GM19193 (cell line): Measurements from ENCODE around the gene ADSS2.

ENCODE experiments used
- POLR2A ChIP-seq: IDR thresholded peaks from 4 replicates; pipeline ENCODE4 v1.6.1; 2011; ENCODE audit not compliant: insufficient read depth, insufficient read length; ENCODE audit errors: extremely low read depth

Gene ADSS2

GRCh38 chr1:244361764-244362473, 89.8 kb downstream of the ADSS2 start:
- no peak for TF ChIP-seq POLR2A
